NCI-H345 (cell line): ENCODE data around the gene CDCP2.

Experiments used
- DNase-seq: peaks from one replicate; lab custom pipeline; 2025; lab: John Stamatoyannopoulos, UW

The CDCP2 gene

GRCh38 chr1:54091666-54092065, 61.1 kb downstream of the CDCP2 start:
- DNase-seq, result no peak

- DNase-seq, result no peak
These were observed 64.4 kb downstream of the CDCP2 start for GRCh38 chr1:54088385-54088784.

GRCh38 chr1:54086754-54087153, 66.0 kb downstream of the CDCP2 start:
- DNase-seq, result no peak

- no peak for DNase-seq
These were observed 68.0 kb downstream of the CDCP2 start for GRCh38 chr1:54084794-54085193.
